Loucy (cell line): ENCODE results near the gene HELZ.
"Not testable (repeated sequence)": the region's sequence is repeated elsewhere in the genome, so short reads cannot be mapped to it uniquely, and the experiment has no call there.

Source experiments
- H2AFZ ChIP-seq: fragments of 200-600 bp; sonication (generic); 2 replicates; pipeline ENCODE4 v1.6.0; 2016; ENCODE audit warnings: antibody characterized with exemption, mild to moderate bottlenecking, low read length, moderate library complexity
- H3F3A ChIP-seq: fragments of 200-600 bp; 2 replicates; pipeline ENCODE4 v1.6.0; 2016; ENCODE audit warnings: antibody characterized with exemption, low read depth, mild to moderate bottlenecking
- H3K27me3 ChIP-seq: fragments of 200-600 bp; sonication (generic); 2 replicates; pipeline ENCODE4 v1.6.1; 2014; ENCODE audit warnings: low read length, mild to moderate bottlenecking; ENCODE audit not compliant: insufficient read depth, poor library complexity, severe bottlenecking
- H3K36me3 ChIP-seq: fragments of 200-600 bp; sonication (generic); 2 replicates; pipeline ENCODE4 v1.6.1; 2016; ENCODE audit warnings: low read length; ENCODE audit not compliant: insufficient read depth
- H3K4me1 ChIP-seq: fragments of 200-600 bp; sonication (generic); 2 replicates; pipeline ENCODE4 v1.5.1; 2014; ENCODE audit warnings: low read length, mild to moderate bottlenecking; ENCODE audit not compliant: insufficient read depth, poor library complexity, severe bottlenecking
- H3K4me2 ChIP-seq: fragments of 200-600 bp; sonication (generic); 2 replicates; pipeline ENCODE4 v1.6.0; 2014; ENCODE audit warnings: antibody characterized with exemption, low read length, low read depth, mild to moderate bottlenecking; ENCODE audit not compliant: poor library complexity, severe bottlenecking
- H3K4me3 ChIP-seq: fragments of 200-600 bp; sonication (generic); 2 replicates; pipeline ENCODE4 v1.5.1; 2014; ENCODE audit warnings: low read length, mild to moderate bottlenecking, mixed read lengths; ENCODE audit not compliant: poor library complexity, severe bottlenecking
- H3K79me2 ChIP-seq: fragments of 200-600 bp; sonication (generic); 2 replicates; pipeline ENCODE4 v1.6.1; 2014; ENCODE audit warnings: low read length; ENCODE audit not compliant: insufficient read depth
- H3K9ac ChIP-seq: fragments of 200-600 bp; sonication (generic); 2 replicates; pipeline ENCODE4 v1.6.0; 2014; ENCODE audit warnings: mild to moderate bottlenecking, low read depth, low read length, moderate library complexity; ENCODE audit not compliant: poor library complexity, severe bottlenecking
- H3K9me2 ChIP-seq: fragments of 200-600 bp; sonication (generic); replicated peaks from 2 replicates; pipeline ENCODE4 v1.6.1; 2016; ENCODE audit warnings: low read depth, low read length, mixed read lengths
- H3K9me3 ChIP-seq: fragments of 200-600 bp; sonication (generic); 2 replicates; pipeline ENCODE4 v1.6.1; 2014; ENCODE audit warnings: mild to moderate bottlenecking, antibody characterized with exemption, low read length, low read depth; ENCODE audit not compliant: insufficient read depth
- H4K20me1 ChIP-seq: fragments of 200-600 bp; sonication (generic); 2 replicates; pipeline ENCODE4 v1.6.0; 2014; ENCODE audit warnings: antibody characterized with exemption, low read length, mild to moderate bottlenecking; ENCODE audit not compliant: insufficient read depth, poor library complexity, severe bottlenecking
- EZH2phosphoT487 ChIP-seq: fragments of 200-600 bp; IDR thresholded peaks from 2 replicates; pipeline ENCODE4 v1.6.1; 2018; ENCODE audit warnings: antibody characterized with exemption, mild to moderate bottlenecking, moderate library complexity, borderline replicate concordance
- TF ChIP-seq, protein P1 (sequence below): fragments of 200-600 bp; sonication (generic); conservative IDR thresholded peaks from 2 replicates; pipeline ENCODE4 v1.5.1; 2014; ENCODE audit warnings: mild to moderate bottlenecking, antibody characterized with exemption, low read length

HELZ gene

DNA sequence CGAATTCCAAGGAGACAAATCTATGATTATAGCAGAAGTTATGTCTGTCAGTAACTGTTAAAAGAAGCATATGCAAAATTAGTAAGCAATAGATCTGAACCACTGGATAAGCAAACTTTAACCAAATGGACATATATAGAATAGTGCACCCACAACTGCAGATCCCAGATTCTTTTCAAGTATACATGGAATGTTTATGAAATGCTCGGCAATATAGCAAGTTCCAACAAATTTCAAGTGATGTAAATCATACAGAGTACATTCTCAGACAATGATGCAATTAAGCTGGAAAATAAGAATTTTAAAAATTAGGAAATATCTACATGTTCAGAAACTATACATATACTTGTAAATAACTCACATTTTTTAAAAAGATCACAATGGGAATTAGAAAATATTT is 8.4 kb upstream of the HELZ start:
- TF ChIP-seq, protein P1, sequence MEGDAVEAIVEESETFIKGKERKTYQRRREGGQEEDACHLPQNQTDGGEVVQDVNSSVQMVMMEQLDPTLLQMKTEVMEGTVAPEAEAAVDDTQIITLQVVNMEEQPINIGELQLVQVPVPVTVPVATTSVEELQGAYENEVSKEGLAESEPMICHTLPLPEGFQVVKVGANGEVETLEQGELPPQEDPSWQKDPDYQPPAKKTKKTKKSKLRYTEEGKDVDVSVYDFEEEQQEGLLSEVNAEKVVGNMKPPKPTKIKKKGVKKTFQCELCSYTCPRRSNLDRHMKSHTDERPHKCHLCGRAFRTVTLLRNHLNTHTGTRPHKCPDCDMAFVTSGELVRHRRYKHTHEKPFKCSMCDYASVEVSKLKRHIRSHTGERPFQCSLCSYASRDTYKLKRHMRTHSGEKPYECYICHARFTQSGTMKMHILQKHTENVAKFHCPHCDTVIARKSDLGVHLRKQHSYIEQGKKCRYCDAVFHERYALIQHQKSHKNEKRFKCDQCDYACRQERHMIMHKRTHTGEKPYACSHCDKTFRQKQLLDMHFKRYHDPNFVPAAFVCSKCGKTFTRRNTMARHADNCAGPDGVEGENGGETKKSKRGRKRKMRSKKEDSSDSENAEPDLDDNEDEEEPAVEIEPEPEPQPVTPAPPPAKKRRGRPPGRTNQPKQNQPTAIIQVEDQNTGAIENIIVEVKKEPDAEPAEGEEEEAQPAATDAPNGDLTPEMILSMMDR: no peak
- no peak for TF ChIP-seq EZH2phosphoT487
- no peaks in the 10 kb centered on the region for H3K36me3 ChIP-seq

DNA sequence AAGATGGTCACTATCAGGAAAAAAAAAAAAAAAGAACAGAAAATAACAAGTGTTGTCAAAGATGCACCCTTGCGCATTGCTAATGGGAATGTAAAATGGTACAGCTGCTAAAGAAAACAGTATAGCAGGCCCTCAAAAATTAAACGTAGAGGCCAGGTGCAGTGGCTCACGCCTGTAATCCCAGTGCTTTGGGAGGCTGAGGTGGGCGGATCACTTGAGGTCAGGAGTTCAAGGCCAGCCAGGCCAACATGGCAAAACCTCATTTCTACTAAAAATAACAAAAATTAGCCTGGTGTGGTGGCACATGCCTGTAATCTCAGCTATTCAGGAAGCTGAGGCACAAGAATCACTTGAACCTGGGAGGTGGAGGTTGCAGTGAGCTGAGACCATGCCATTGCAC is 6.6 kb upstream of the HELZ start:
- not testable (repeated sequence) for H4K20me1 ChIP-seq, H2AFZ ChIP-seq, H3K4me2 ChIP-seq, H3K27me3 ChIP-seq, H3K4me1 ChIP-seq, H3K9ac ChIP-seq, H3F3A ChIP-seq, H3K36me3 ChIP-seq, H3K4me3 ChIP-seq, H3K9me2 ChIP-seq, H3K9me3 ChIP-seq, H3K79me2 ChIP-seq

More for the DNA sequence above, 8.4 kb upstream of the HELZ start:
- Histone ChIP-seq H3K9me2 (no peaks in the 10 kb centered on the region), H3K79me2 (no peaks in the 10 kb centered on the region), H3K9ac (no peak overlapping the region), H3K4me1 (peaks cover 14% of the 10 kb centered on the region), H4K20me1 (no peaks in the 10 kb centered on the region), H3K27me3 (no peaks in the 10 kb centered on the region), H3F3A (peaks cover 2% of the 10 kb centered on the region; the same call in 1 of the 2 replicates), H3K4me3 (no peak overlapping the region), H3K4me2 (no peak overlapping the region), H3K9me3 (no peaks in the 10 kb centered on the region), H2AFZ (no peak overlapping the region)

DNA sequence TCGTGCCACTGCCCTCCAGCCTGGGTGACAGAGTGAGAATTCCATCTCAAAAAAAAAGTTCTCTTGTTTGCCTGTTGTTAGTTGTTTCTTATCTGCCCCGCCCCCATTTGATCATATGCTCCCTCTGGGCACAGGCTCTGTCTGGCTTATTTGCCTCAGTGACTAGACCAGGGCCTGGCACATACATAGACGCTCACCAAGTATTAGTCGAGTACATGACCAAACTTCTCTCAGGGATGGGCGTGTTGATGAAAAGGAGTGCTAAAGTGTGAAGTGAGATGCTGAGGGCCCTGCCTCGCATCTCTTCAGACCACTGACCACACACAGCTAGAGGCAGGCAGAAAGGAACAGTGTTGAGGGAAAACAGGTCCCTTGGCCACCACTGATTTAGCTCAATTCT is 3.3 kb upstream of the HELZ start:
- no peak for TF ChIP-seq EZH2phosphoT487
- TF ChIP-seq, protein P1: no peak
- Histone ChIP-seq H3K9ac (no peak overlapping the region), H4K20me1 (peaks cover 16% of the 10 kb centered on the region), H3K79me2 (peaks cover 24% of the 10 kb centered on the region), H3K9me2 (no peaks in the 10 kb centered on the region), H3K4me3 (no peak overlapping the region), H3K4me1 (peaks cover 19% of the 10 kb centered on the region), H3K9me3 (no peaks in the 10 kb centered on the region), H3K27me3 (no peaks in the 10 kb centered on the region), H3K4me2 (no peak overlapping the region), H3F3A (no peaks in the 10 kb centered on the region), H3K36me3 (no peaks in the 10 kb centered on the region), H2AFZ (no peak overlapping the region)

DNA sequence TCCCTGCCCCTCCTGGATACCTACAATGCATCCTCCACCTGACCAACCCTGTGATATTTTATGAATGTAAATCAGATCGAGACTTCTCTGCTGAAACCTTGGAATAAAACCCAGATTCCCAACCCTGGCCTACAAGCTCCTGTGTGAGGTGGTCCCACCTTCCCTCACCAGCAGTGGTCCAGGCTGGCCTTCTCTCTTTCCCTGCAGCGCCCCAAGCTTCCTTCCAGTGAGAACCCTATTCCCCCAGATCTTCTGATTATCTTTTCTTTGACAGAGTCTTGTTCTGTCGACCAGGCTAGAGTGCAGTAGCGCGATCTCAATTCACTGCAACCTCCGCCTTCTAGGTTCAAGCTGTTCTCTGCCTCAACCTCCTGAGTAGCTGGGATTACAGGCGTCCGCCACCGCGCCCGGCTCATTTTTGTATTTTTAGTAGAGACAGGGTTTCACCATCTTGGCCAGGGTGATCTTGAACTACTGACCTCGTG is 2.5 kb upstream of the HELZ start:
- H3K9ac ChIP-seq: no peak overlapping the region
- H3K9me3 ChIP-seq: no peaks in the 10 kb centered on the region
- TF ChIP-seq EZH2phosphoT487: no peak
- TF ChIP-seq, protein P1: no peak
- H3K4me3 ChIP-seq: no peak overlapping the region
- H3K4me2 ChIP-seq: no peak overlapping the region
- no peaks in the 10 kb centered on the region for H3K27me3 ChIP-seq
- peaks cover 25% of the 10 kb centered on the region for H4K20me1 ChIP-seq
- H3K9me2 ChIP-seq: no peaks in the 10 kb centered on the region
- no peak overlapping the region for H2AFZ ChIP-seq
- H3K79me2 ChIP-seq: peaks cover 32% of the 10 kb centered on the region
- H3K4me1 ChIP-seq: peaks cover 27% of the 10 kb centered on the region
- H3F3A ChIP-seq: no peaks in the 10 kb centered on the region
- no peaks in the 10 kb centered on the region for H3K36me3 ChIP-seq
